HT1080 (cell line): ENCODE results near the gene LRRC36. TPM values are rescaled to one million over a fixed set of nuclear protein-coding genes. Genes with fewer than 3 reads are reported as not detected.
"Not testable (repeated sequence)": the region's sequence is repeated elsewhere in the genome, so short reads cannot be mapped to it uniquely, and the experiment has no call there.

Source experiments
- DNase-seq: peaks from one replicate; pipeline ENCODE4 v3.0.0-alpha.2; 2015; ENCODE audit warnings: low read depth
- total RNA-seq: library from RNA; depleted of rRNA; stranded (reverse); fragments of >200 nt; shearing (Covaris generic); gene quantifications from 2 replicates; pipeline ENCODE4 v1.2.3, GENCODE V29; 2014

LRRC36 gene
- total RNA-seq, 1 experiment from 2014 or later = not detected

DNA sequence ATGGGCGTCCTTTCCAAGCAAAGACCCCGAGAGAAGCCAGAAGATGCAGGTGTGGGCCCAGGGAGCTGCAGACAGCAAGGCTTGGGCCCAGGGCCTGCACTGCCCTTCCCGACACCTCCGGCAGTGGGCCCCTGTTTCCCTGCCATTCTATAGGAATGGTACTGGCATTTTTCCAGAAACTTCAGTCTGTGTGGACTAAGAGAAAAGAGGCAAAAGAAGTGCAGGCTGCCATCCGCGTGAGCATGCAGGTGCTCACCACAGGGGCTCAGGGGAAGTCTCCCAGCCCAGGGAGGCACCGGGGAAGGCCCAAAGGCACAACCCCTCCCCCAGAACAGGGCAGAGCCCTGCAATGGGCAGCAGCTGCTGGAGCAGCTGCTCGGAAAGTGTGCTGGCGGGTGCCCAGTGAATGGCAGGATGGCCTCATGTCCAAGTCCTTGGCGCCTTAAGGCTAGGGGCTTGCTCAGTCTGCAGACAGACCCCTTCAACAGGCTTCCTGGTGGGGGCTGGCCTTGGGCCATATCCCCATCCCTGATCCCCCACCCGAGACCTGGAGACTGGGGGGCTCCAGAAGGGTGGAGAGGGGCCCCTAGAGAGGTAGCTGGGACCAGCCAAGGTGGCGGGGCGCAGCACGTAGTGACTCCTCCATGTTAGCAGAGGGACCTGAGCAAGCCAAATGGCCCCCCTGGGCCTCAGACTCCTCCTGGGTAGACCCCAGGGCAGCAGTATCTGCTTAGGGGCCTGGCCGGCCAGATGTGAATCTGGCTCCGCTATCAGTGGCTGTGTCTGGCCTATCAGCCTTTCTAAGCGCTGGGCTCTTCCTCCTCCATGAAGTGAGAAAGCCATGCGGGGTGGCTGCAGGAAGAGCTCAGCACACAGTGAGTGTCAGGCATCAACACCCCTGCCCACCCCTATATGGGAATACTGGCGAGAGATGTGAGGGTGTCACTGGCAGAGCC is 73.4 kb downstream of the LRRC36 start:
- no peak for DNase-seq

DNA sequence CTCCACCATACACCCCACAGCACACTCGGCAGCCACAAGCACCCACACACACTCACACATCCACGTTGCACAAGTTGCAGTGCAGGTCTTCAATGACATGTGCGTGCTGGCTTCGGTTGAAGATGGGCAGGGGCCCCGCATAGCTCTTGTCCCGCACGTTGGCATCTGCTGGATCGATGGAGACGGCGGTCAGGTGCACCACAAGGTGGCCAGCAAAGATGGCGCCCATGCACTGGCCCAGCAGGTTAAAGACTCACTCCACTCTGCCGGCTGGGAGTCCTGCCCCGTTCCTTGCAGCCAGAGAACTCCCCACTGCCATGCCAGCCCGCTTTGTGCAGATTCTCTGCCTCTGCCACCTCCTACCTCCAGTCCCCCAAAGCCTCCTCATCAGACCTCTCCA is 74.3 kb downstream of the LRRC36 start:
- no peak for DNase-seq

DNA sequence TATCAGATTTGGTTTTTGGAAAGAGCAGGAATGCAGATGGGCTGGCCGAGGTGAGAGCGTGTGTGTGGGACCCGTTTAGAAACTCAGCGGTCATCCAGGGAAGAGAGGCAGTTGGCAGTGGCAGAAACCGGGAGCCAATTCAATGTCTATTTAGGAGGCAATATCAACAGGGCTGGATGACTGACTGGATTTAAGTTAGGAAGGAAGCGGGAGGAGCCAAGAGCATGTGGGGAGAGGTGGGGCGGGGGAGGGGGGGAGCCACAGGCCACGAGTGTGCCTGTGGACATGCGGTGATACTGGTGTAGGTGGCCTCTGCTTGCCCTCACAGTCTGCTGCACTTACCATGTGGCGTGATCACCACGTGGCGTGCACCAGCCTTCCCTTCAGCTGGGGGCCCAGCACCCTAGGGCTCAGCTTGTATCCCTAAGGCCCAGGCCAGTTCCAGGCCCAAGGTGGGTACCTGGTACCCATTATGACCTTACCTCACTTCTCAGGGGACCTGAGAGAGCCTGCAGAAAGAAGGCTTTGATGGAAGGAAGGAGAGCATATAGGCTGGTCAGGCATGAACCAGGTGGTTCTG is 77.5 kb downstream of the LRRC36 start:
- no peak for DNase-seq

DNA sequence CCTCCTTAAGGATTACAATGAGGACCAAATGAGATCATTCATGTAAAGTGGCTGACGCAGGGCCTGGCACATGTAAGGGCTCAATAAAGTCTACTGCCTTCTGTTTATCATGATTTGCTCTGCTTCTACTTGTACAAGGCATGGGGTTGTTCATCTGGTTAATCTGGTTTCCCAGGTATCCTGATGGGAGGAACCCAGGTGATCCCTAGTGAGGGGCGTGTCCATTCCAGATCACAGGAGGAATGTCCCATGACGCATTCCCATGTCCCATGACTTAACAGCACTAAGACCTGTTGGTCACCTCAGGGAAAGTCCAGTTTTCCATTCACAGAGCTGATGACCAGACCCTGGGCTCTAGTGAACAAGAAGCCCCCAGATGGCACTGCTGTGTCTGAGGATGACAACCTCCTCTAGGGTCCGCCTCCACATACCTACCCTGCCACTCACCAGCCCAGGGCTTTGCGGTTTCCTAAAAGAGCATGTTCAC is 78.2 kb downstream of the LRRC36 start:
- no peak for DNase-seq

DNA sequence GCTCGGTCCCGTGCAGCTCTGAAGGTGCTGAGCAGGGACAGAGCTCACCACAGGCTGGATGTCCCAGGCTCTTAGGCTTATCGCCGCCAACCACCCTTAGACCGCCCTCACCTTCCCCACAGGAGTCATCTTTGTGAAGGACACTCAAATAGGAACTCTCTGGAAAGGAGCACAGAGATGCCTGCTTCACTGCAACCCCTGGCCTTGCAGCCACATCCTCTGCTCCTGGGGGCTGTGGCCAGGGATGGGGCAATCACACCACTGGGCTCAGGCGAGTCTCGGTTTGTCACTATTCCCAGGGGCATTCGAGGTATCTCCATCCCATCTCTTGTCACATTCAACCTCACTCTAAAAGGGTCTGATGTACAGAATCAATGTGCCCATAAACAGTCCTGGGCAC is 78.7 kb downstream of the LRRC36 start:
- no peak for DNase-seq

DNA sequence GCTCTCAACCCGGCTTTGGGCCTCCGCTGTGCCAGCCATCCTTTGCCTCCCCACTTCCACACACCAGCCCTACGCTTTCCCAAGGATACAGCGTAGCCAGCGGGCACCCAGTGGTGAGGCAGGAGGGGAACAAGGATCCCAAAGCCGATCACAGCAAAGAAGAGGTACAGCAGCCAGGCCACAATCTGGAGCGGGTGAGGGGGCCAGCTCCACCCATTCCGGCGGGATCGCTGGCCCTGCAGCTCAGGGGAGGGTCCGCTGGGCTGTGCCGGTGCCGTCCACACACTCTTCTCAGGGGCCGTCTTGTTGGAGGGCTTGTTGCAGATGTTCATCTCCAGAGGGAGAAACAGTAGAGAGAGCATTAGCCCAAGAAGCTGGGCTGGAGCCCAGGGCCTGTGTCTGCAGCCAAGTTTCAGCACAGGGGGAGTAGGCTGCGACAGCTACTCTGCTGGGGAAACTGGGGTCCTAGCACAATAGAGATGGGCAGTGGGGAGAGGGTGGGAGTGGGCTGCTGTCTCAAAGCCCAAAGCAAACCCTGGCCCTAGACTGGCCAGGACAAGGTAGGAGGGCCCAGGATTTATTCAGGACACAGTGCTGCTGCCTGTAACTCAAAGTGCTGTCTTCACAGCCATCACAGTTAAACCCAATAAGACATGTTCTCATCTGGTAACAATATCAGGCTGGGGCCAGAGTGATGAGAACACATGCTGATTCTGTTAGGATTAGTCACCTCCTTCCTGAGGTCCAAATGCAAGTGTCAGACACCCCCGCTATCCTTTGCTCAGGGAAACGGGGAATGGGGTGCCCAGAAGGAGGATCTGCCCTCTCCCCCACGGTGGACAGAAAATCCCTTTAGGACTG is 79.7 kb downstream of the LRRC36 start:
- DNase-seq = peak; percentile 71

DNA sequence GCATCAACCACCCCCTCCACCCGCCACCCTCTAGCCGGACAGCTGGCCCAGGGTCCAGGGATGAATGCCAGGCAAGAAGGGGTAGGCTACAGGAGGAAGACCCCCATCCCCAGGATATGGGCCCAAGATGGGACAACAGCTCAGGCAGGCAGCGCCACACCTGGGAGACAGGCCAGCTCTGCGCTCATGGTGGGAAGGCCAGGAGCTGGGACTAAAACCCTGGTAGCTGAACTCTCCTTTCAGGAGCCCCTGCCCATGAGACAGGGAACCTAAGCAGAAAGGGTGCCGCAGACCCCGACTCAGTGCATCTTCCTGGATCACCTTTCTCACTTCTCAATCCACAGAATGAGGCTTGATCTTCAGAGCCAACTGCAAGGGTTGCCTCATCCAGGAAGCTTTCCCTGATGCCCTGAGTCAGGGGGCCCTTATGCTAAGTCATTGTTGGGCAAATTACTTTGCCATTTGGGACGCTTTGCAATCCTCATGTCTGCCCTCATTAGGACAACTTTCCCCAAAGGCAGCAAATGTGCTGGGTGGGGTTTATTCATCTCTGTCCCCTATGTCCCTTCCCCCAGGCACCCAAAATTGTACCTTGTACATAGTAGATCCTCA is 80.7 kb downstream of the LRRC36 start:
- no peak for DNase-seq

DNA sequence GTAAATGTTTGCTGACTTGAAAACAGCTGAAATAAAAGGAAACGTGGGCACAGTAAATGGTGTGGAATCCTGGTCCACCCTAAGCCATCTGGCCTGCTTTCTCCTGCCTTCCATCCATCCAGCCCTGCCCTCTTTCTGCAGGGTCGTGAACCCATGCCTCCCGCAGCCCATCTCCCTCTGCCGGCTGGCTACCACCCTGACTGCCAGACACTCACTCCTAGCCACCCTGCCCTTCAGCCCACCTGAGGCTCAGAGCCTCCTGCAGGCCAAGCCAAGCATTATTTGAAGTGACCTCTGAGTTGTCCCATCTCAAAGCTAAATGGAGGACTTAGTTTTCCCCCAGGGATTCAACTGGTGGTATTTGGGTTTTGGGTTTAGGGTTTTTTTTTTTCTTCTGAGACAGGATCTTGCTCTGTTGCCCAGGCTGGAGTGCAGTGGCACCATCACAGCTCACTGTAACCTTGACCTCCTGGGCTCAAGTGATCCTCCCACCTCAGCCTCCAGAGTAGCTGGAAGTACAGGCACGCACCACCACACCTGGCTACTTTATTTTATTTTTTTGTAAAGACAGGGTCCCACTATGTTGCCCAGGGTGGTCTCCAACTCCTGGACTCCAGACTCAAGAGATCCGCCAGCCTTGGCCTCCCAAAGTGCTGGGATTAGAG is 81.3 kb downstream of the LRRC36 start:
- no peak for DNase-seq

DNA sequence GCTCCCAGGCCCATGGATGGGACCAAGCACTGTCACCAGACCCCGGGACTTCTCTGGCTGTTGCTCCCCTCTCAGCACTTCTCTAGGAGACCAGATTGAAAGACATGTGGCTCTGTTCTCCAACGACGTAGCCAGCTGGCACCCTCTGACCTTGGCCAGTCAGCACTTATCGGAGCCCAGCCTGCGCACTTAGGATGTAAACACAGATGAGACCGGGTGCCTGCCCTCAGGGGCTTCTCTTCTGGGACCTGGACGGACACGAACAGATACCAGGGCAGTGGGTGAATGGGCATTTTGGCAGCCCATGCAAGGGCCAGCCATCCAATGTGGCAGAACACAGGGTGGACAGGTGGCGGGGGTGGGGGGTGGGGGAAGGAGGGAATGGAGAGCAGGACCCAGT is 83.0 kb downstream of the LRRC36 start:
- no peak for DNase-seq

DNA sequence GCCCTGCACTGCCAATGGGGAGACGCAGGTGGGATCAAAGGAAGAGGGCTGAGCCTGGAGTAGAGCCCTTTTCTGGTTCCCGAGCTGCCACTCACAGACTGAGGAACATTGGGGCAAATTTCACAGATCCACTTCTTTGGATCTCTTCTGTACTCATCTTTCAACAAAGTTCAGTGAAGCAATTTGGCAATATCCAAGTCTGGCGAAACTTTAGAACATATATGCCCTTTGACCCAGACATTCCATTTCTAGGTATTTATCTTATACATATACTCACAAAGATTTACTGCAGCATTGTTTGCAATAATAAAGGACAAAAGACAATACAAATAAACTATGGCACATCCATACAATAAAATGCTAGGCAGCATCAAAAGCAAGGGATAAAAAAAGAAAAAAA is 84.7 kb downstream of the LRRC36 start:
- no peak for DNase-seq

DNA sequence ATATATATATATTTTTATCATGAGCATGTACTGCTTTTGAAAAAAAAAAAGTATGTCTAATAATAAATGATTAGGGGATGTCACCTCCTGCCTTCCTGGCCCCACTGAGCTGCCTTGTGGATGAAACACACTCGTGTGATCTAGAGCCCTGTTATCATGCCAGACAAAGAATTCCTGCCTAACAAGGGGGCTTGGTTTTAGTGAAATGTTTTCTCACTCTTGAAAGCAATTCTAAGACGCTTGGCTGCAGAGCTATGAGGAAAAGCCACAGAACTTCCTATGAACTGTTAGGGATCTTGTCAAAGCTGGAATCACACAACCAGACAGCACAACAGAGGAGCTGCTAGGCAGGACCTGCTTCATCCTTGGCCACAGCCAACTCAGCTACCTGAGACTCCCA is 85.7 kb downstream of the LRRC36 start:
- DNase-seq = no peak

DNA sequence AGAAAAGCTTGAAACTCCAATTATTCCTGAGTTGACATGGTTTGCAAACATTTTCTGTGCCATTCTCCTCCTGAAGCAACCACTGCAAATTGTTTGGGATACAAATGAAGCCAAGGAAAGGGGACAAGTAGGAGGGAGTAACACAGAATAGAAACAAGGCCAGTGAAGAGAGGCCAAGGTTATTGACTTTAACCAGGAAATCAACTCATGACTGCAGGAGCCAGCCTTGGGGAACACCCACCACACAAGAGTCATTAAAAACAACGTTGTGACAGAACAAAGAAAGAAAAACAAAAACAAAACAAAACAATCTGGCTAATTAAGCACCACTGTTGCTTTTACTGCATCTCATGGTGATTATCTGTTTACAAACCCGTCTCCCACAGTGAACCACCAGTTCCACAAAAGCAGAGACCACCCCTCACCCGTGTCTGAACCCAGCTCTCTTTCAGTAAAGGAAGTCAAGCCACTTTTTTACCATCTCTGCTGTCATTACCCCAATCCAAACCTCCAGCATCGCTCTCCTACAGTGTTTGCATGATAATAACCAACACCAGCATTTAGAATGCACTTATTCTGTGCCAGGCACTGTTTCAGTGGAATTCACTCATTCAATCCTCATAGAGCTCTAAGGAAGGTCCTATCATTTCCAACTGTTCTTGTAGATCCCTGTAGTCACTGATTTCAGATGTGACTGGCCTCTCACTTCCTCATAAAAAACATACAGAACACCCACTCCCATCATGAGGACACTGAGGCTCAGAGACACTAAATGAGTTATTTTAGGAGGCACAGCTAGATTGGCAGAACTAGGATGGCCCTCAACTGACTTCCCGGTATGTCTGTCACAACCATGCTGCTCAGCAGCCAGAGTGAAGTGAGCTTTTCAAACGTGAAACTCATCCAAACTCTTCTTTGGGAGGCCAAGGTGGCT is 87.6 kb downstream of the LRRC36 start:
- no peak for DNase-seq

DNA sequence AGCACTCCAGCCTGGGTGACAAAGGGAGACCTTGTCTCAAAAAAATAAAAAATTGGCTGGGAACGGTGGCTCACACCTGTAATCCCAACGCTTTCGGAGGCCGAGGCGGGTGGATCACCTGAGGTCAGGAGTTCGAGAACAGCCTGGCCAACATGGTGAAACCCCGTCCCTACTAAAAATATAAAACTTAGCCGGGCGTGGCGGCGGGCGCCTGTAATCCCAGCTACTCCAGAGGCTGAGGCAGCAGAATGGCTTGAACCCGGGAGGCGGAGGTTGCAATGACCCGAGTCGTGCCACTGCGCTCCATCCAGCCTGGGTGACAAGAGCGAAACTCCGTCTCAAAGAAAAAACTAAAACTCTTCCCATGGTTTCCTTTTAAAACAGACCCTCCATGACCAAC is 88.8 kb downstream of the LRRC36 start:
- not testable (repeated sequence) for DNase-seq

DNA sequence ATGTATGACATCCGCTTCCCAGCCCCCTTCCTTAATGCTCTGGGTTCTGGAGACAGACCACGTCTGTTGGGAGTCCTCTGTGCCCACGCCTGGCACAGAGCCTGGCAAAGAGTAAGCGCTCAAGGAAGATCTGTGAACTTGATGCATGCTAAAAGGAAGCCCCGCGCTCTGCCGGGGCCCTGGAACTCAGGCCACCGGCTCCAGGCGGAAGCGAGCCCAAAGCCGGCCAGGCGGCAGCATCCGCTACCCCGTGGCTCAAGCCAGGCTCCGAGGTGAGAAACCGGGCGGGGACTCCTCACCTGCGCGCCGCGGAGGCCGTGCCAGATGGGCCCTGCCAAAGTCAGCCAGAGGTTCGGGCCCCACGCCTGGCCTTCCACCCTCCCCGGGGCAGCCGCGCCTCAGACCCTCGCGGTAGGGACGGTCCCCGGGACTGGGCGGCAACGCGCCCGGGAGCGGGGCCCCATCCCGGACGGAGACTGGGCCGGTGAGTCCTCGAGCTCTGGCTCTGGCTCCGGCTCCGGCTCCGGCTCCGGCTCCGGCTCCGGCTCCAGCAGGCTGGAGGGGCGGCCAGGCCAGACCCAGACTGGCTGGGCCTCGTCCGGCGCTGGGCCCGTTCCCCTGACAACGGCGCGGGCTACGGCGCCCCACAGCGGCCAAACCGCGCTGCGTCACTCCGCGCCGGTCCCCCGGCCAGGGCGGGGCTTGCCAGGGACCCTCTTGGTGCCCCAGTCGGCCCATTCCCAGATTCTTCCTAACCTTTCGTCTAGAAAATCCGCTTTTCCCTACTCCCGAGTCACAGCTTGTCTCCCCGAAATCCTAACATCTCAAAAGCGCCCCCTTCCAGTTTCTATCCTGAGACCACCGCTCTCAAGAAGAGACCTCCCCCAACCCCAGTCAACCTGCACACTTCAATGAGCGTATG is 89.5 kb downstream of the LRRC36 start, which contains the start of gene ZDHHC1:
Gene ZDHHC1 (minus strand): TSS at position 606 of the 922 bp plus-strand sequence. CDS start 8,702 bp downstream, outside the sequence.
- peak; percentile 57 for DNase-seq

DNA sequence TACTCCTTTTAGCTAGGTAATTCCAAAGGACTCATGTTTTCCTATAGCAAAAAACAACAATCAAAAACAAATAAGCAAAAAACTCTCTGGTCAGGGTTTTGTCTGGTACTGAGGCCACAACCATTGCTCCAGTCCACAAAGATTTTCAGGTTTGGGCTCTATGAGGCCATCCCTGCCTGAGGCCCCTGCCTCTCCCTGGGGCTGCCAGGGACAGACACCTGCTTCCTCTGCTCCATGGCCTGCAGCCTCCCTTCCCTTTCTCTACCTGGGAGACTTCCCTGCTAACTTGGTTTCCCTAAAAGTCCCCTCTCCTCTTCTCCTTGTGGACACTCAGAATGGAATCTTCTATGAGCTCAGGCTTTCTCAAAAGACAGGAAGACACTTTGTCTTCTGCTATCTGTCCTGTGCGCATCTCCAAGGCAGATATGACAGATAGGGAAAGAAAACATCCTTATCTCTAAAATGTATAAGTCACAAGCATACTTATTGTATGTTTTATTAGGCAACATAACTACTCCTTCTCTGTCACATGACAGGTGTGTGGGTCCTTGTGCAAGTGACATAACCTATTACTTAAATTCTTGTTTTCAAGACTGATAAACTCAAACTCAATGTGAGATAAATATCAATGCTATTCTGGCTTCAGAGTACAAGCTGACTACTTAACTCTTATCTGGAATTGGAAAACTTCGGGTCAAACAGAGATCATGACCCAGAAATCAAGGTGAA is 90.9 kb downstream of the LRRC36 start:
- DNase-seq = no peak

DNA sequence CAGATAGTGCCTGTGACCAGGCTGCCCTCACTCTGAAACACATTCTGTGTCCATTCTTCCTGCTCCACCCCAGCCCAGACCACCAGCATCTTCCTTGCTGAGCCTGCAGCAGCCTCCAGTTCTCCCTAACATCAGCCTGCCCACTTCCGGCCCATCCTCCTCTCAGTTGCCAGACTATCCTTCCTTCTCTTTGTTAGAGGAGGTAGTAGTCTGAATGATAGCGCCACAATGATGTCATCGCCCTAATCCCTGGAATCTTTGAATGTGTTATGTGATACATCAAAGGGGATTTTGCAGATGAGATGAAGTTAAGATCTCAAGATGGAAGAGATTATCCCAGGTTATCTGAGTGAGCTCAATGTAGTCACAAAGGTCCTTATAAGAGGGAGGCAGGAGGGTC is 92.9 kb downstream of the LRRC36 start:
- DNase-seq = peak; percentile 59

DNA sequence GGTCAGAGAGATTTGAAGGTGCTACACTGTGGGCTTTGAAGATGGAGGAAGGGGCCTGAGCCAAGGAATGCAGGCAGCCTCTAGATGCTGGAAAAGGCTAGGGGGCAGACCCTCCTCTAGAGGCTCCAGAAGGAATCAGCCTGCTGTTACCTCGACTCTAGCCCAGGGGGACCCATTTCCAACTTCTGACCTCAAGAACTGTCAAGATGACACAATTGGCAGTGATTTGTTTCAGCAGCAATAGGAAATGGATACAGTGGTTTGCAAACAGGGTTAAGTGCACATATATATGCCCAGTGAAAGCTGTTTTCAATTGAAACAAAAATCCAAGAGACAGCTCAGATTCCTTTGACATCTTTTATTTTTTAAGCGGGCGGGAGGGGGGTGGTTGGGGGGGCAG is 93.3 kb downstream of the LRRC36 start:
- no peak for DNase-seq

DNA sequence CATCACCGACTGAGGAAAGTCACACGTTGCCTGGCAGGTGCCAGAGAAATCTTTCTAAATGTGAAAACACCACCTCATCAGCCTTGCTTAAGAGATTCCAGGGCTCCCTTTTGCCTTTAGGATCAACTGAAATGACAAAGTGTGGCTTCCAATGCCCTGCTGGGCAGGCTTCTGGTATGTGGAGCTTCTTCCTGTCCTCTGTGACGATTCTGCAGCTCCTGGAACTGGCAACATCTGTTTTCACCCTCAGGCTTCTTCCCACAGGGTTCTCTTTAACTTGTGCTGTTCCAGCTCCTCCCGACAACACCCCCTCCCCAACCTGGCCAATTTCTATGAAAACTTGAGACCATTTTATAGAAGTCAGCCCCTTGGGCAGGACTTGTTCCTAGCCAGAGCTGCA is 94.4 kb downstream of the LRRC36 start:
- no peak for DNase-seq
